ENCODE measurements around the gene GCC2.

GRCh38 chr2:108555572-108555971 lies 106.6 kb downstream of the GCC2 start:
- TF ChIP-seq CTCF (IDR thresholded peaks at IDR 0.05; ENCODE audit: insufficient read depth, low read length) (no peak), POLR2AphosphoS5 (IDR thresholded peaks at IDR 0.05; ENCODE audit: low read depth) (no peak), GABPA (IDR thresholded peaks at IDR 0.05; ENCODE audit: low read depth) (no peak), REST (IDR thresholded peaks at IDR 0.05; ENCODE audit: insufficient replicate concordance, low read depth) (no peak)
